DLD1 (cell line): ENCODE data around the gene CDH18.

Experiments
- in situ Hi-C: cut with HindIII; loops from 2 replicates; pipeline ENCODE4 v1.10.0; 2017; ENCODE audit warnings: low sequenced_read_pairs

Gene CDH18

GRCh38 chr5:19987612-19988361 lies at the start of gene CDH18:
Gene CDH18 (minus strand): TSS chr5:19988200. CDS start chr5:19838986, 149,214 bp downstream.
- in situ Hi-C loops: no loop called here

- in situ Hi-C loops: no loop called here
Measured at GRCh38 chr5:20034717-20035116, 46.7 kb upstream of the CDH18 start.

GRCh38 chr5:20033881-20034280 lies 45.9 kb upstream of the CDH18 start:
- in situ Hi-C loops: no loop called here

- in situ Hi-C loops: no loop called here
Measured at GRCh38 chr5:20032896-20033295, 44.9 kb upstream of the CDH18 start.

GRCh38 chr5:20030125-20030524 lies 42.1 kb upstream of the CDH18 start:
- in situ Hi-C loops: no loop called here

- in situ Hi-C loops: no loop called here
Measured at GRCh38 chr5:20029266-20029665, 41.3 kb upstream of the CDH18 start.

- in situ Hi-C loops: no loop called here
Measured at GRCh38 chr5:20028506-20028905, 40.5 kb upstream of the CDH18 start.

GRCh38 chr5:20023686-20024180 lies 35.7 kb upstream of the CDH18 start:
- in situ Hi-C loops: no loop called here

GRCh38 chr5:20020247-20020646 lies 32.2 kb upstream of the CDH18 start:
- in situ Hi-C loops: no loop called here

GRCh38 chr5:20017021-20017420 lies 29.0 kb upstream of the CDH18 start:
- in situ Hi-C loops: no loop called here

- in situ Hi-C loops: no loop called here
Measured at GRCh38 chr5:20000416-20000815, 12.4 kb upstream of the CDH18 start.

GRCh38 chr5:19988457-19988856 lies 457 bp upstream of the CDH18 start:
- in situ Hi-C loops: no loop called here

GRCh38 chr5:19986806-19987205 lies 1.2 kb downstream of the CDH18 start:
- in situ Hi-C loops: no loop called here

- in situ Hi-C loops: no loop called here
Measured at GRCh38 chr5:19986031-19986619, 1.9 kb downstream of the CDH18 start.

- in situ Hi-C loops: no loop called here
Measured at GRCh38 chr5:19978476-19978875, 9.5 kb downstream of the CDH18 start.

- in situ Hi-C loops: no loop called here
Measured at GRCh38 chr5:19977099-19977498, 10.9 kb downstream of the CDH18 start.

GRCh38 chr5:19975795-19976194 lies 12.2 kb downstream of the CDH18 start:
- in situ Hi-C loops: no loop called here

GRCh38 chr5:19960451-19960850 lies 27.5 kb downstream of the CDH18 start:
- in situ Hi-C loops: no loop called here

- in situ Hi-C loops: no loop called here
Measured at GRCh38 chr5:19959830-19960384, 28.1 kb downstream of the CDH18 start.

GRCh38 chr5:19950897-19951296 lies 37.1 kb downstream of the CDH18 start:
- in situ Hi-C loops: no loop called here

GRCh38 chr5:19940192-19940591 lies 47.8 kb downstream of the CDH18 start:
- in situ Hi-C loops: no loop called here

- in situ Hi-C loops: no loop called here
Measured at GRCh38 chr5:19930451-19930850, 57.5 kb downstream of the CDH18 start.
